ENCODE data around the gene SLC49A3. TPM values are rescaled to one million over a fixed set of nuclear protein-coding genes. Genes with fewer than 3 reads are reported as not detected.

Gene SLC49A3
- total RNA-seq, 1 experiment from 2014 or later = 5.5 TPM

GRCh38 chr4:685679-686412 is 3.1 kb downstream of the SLC49A3 start:
- Histone ChIP-seq H3K9ac (ENCODE audit: low read length) (no peak overlapping the region), H3K4me3 (replicated peaks in 1 of 2; ENCODE audit: low read depth in 1 of 2, low read length in 2 of 2) (no peak overlapping the region), H3K36me3 (ENCODE audit: control insufficient read depth in 1 of 2, insufficient read depth in 2 of 2, low read length in 2 of 2) (no peaks in the 10 kb centered on the region), H3K4me2 (ENCODE audit: low read length) (no peak overlapping the region), H3K4me1 (ENCODE audit: control insufficient read depth in 1 of 2, insufficient read depth in 2 of 2, low read length in 2 of 2) (peaks cover 27 to 55% of the 10 kb centered on the region in 2 experiments), H3K9me2 (ENCODE audit: insufficient read depth) (no peaks in the 10 kb centered on the region), H4K20me1 (ENCODE audit: insufficient read depth) (no peaks in the 10 kb centered on the region), H3K79me2 (ENCODE audit: insufficient read depth, low read length) (peaks cover 4% of the 10 kb centered on the region; the same call in 1 of the 2 replicates), H2AFZ (ENCODE audit: low read depth, low read length, poor library complexity, severe bottlenecking) (no peak overlapping the region), H3K27ac (ENCODE audit: low read depth, low read length) (peak overlapping the region; percentile 92; the same call in 1 of the 2 replicates), H3K27me3 (ENCODE audit: insufficient read depth, low read length) (no peaks in the 10 kb centered on the region), H3K9me3 (ENCODE audit: control insufficient read depth in 1 of 2, insufficient read depth in 1 of 2, low read depth in 1 of 2, low read length in 2 of 2) (no peaks in the 10 kb centered on the region)
- no peak for DNase-seq (ENCODE audit: low read depth, low spot score)
- BruUV-seq (replicated peaks) = no TSS peak
- ChIA-PET CTCF (no interaction called here), POLR2A (no interaction called here), RAD21 (ENCODE audit: low non-redundant PET in 1 of 2, low total read pairs in 2 of 2, uncharacterized antibody in 2 of 2, unreplicated experiment in 2 of 2) (no interaction called here)
- no peak for ATAC-seq
- TF ChIP-seq, protein P1, sequence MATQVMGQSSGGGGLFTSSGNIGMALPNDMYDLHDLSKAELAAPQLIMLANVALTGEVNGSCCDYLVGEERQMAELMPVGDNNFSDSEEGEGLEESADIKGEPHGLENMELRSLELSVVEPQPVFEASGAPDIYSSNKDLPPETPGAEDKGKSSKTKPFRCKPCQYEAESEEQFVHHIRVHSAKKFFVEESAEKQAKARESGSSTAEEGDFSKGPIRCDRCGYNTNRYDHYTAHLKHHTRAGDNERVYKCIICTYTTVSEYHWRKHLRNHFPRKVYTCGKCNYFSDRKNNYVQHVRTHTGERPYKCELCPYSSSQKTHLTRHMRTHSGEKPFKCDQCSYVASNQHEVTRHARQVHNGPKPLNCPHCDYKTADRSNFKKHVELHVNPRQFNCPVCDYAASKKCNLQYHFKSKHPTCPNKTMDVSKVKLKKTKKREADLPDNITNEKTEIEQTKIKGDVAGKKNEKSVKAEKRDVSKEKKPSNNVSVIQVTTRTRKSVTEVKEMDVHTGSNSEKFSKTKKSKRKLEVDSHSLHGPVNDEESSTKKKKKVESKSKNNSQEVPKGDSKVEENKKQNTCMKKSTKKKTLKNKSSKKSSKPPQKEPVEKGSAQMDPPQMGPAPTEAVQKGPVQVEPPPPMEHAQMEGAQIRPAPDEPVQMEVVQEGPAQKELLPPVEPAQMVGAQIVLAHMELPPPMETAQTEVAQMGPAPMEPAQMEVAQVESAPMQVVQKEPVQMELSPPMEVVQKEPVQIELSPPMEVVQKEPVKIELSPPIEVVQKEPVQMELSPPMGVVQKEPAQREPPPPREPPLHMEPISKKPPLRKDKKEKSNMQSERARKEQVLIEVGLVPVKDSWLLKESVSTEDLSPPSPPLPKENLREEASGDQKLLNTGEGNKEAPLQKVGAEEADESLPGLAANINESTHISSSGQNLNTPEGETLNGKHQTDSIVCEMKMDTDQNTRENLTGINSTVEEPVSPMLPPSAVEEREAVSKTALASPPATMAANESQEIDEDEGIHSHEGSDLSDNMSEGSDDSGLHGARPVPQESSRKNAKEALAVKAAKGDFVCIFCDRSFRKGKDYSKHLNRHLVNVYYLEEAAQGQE (IDR thresholded peaks at IDR 0.05; ENCODE audit: low read depth) = no peak
- TF ChIP-seq ZNF274 (IDR thresholded peaks at IDR 0.05; ENCODE audit: low read depth, low read length) (no peak), SP1 (IDR thresholded peaks at IDR 0.05; ENCODE audit: low read depth) (no peak), ELF1 (IDR thresholded peaks at IDR 0.05; ENCODE audit: borderline replicate concordance, low read depth) (no peak), MAX (IDR thresholded peaks at IDR 0.05) (no peak), TCF7L2 (IDR thresholded peaks at IDR 0.05; ENCODE audit: borderline replicate concordance, extremely low read depth, insufficient read depth, insufficient read length) (no peak), FOSL1 (IDR thresholded peaks at IDR 0.05; ENCODE audit: low read depth) (no peak), EZH2 (IDR thresholded peaks at IDR 0.05) (no peak), SRF (IDR thresholded peaks at IDR 0.05; ENCODE audit: low read depth) (no peak), CBX3 (IDR thresholded peaks at IDR 0.05; ENCODE audit: low read depth) (no peak), SIN3A (IDR thresholded peaks at IDR 0.05; ENCODE audit: low read depth) (no peak), RAD21 (IDR thresholded peaks at IDR 0.05; ENCODE audit: low read depth) (no peak), EGR1 (IDR thresholded peaks at IDR 0.05; ENCODE audit: low read depth) (no peak), ZFX (IDR thresholded peaks at IDR 0.05) (no peak)
- TF ChIP-seq, protein P2, sequence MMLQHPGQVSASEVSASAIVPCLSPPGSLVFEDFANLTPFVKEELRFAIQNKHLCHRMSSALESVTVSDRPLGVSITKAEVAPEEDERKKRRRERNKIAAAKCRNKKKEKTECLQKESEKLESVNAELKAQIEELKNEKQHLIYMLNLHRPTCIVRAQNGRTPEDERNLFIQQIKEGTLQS (IDR thresholded peaks at IDR 0.05) = no peak
- TF ChIP-seq, protein P3, sequence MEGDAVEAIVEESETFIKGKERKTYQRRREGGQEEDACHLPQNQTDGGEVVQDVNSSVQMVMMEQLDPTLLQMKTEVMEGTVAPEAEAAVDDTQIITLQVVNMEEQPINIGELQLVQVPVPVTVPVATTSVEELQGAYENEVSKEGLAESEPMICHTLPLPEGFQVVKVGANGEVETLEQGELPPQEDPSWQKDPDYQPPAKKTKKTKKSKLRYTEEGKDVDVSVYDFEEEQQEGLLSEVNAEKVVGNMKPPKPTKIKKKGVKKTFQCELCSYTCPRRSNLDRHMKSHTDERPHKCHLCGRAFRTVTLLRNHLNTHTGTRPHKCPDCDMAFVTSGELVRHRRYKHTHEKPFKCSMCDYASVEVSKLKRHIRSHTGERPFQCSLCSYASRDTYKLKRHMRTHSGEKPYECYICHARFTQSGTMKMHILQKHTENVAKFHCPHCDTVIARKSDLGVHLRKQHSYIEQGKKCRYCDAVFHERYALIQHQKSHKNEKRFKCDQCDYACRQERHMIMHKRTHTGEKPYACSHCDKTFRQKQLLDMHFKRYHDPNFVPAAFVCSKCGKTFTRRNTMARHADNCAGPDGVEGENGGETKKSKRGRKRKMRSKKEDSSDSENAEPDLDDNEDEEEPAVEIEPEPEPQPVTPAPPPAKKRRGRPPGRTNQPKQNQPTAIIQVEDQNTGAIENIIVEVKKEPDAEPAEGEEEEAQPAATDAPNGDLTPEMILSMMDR (IDR thresholded peaks at IDR 0.05 in 2 of 3, conservative IDR thresholded peaks at IDR 0.05 in 1 of 3; ENCODE audit: borderline replicate concordance in 1 of 3, insufficient read depth in 1 of 3, low read depth in 2 of 3, low read length in 2 of 3) = no peak
- intact Hi-C loops (cut with micrococcal nuclease) = no loop called here

Data from HCT116 (cell line).